IMR-90 (cell line): ENCODE data around the gene PLXNC1. TPM values are rescaled to one million over a fixed set of nuclear protein-coding genes. Genes with fewer than 3 reads are reported as not detected.

Source experiments
- ATAC-seq: fragments of 200-7000 bp; cut with Tn5 transposase; 2 replicates; pipeline ENCODE4 v1.9.1; 2020; ENCODE audit warnings: low read depth, mild to moderate bottlenecking, moderate library complexity
- BruUV-seq: library from RNA; stranded (reverse); fragments of 400-500 nt; replicated peaks from 2 replicates; lab custom pipeline; 2021; lab: Mats Ljungman, UMichigan
- CTCF ChIA-PET: fragments of 300-600 bp; formaldehyde crosslinking; extraction: SDS; loops from one replicate; lab custom pipeline; 2021; ENCODE audit warnings: antibody characterized with exemption; lab: Yijun Ruan, JAX
- POLR2A ChIA-PET: fragments of 300-600 bp; sonication (Branson Sonifier 250); formaldehyde crosslinking; loops from one replicate; lab custom pipeline; 2022; ENCODE audit warnings: antibody characterized with exemption; ENCODE audit not compliant: unreplicated experiment; lab: Charles Lee
- DNase-seq: peaks from one replicate; pipeline ENCODE4 v3.0.0; 2013
- H2AFZ ChIP-seq: replicated peaks from 2 replicates; pipeline ENCODE3; 2013; ENCODE audit warnings: low read length, mild to moderate bottlenecking; ENCODE audit not compliant: poor library complexity
- H2AK5ac ChIP-seq: 2 replicates; pipeline ENCODE4 v1.6.1; 2013; ENCODE audit warnings: low read depth, low read length, inconsistent platforms
- H2AK9ac ChIP-seq: replicated peaks from 2 replicates; pipeline ENCODE3; 2013; ENCODE audit warnings: mild to moderate bottlenecking, low read depth, low read length, moderate library complexity; ENCODE audit not compliant: poor library complexity
- H2BK120ac ChIP-seq: 2 replicates; pipeline ENCODE4 v1.6.1; 2013; ENCODE audit warnings: low read depth, low read length, inconsistent platforms
- H2BK15ac ChIP-seq: 3 replicates; pipeline ENCODE4 v1.6.1; 2013; ENCODE audit warnings: low read depth, low read length, inconsistent platforms
- H2BK20ac ChIP-seq: 2 replicates; pipeline ENCODE4 v1.6.1; 2013; ENCODE audit warnings: low read depth, mild to moderate bottlenecking, inconsistent platforms, low read length, moderate library complexity
- H2BK5ac ChIP-seq: 2 replicates; pipeline ENCODE4 v1.6.1; 2013; ENCODE audit warnings: mild to moderate bottlenecking, low read depth, low read length, inconsistent platforms; ENCODE audit not compliant: poor library complexity, severe bottlenecking
- H3K14ac ChIP-seq: replicated peaks from 2 replicates; pipeline ENCODE4 v1.6.1; 2013; ENCODE audit warnings: low read depth, low read length, inconsistent platforms
- H3K18ac ChIP-seq: 2 replicates; pipeline ENCODE4 v1.6.1; 2013; ENCODE audit warnings: low read depth, low read length, control low read depth
- H3K23ac ChIP-seq: 2 replicates; pipeline ENCODE4 v1.6.1; 2013; ENCODE audit warnings: low read depth, low read length, inconsistent platforms
- H3K27ac ChIP-seq: 2 replicates; pipeline ENCODE4 v1.5.1; 2013; ENCODE audit warnings: mild to moderate bottlenecking, control low read depth, low read length; ENCODE audit not compliant: insufficient read depth
- H3K27me3 ChIP-seq: 2 replicates; pipeline ENCODE4 v1.6.1; 2013; ENCODE audit warnings: low read length; ENCODE audit not compliant: control insufficient read depth, insufficient read depth
- H3K36me3 ChIP-seq: 2 replicates; pipeline ENCODE4 v1.6.1; 2013; ENCODE audit warnings: low read length, mixed read lengths; ENCODE audit not compliant: control insufficient read depth, insufficient read depth
- H3K4ac ChIP-seq: 2 replicates; pipeline ENCODE4 v1.6.1; 2013; ENCODE audit warnings: low read depth, low read length, inconsistent platforms
- H3K4me1 ChIP-seq: 2 replicates; pipeline ENCODE4 v1.6.1; 2013; ENCODE audit warnings: low read length, mixed read lengths; ENCODE audit not compliant: control insufficient read depth, insufficient read depth
- H3K4me2 ChIP-seq: 2 replicates; pipeline ENCODE4 v1.6.1; 2013; ENCODE audit warnings: low read depth, mild to moderate bottlenecking, control low read depth, low read length, moderate library complexity
- H3K4me3 ChIP-seq: 2 replicates; pipeline ENCODE4 v1.5.1; 2013; ENCODE audit warnings: low read depth, mild to moderate bottlenecking, control low read depth, low read length, moderate library complexity; ENCODE audit not compliant: insufficient read depth
- H3K56ac ChIP-seq: 2 replicates; pipeline ENCODE4 v1.6.1; 2013; ENCODE audit warnings: low read length, inconsistent platforms; ENCODE audit not compliant: insufficient read depth; ENCODE audit errors: extremely low read depth
- H3K79me1 ChIP-seq, 2 experiments: 2 replicates each; pipeline ENCODE4 v1.6.1; 2013; ENCODE audit warnings: low read length in 2 of 2, inconsistent platforms in 1 of 2, low read depth in 1 of 2
- H3K9ac ChIP-seq: 2 replicates; pipeline ENCODE4 v1.6.1; 2013; ENCODE audit warnings: low read depth, low read length, control low read depth
- H3K9me1 ChIP-seq: 2 replicates; pipeline ENCODE4 v1.6.1; 2013; ENCODE audit warnings: low read length, inconsistent platforms; ENCODE audit not compliant: insufficient read depth
- H3K9me3 ChIP-seq: 2 replicates; pipeline ENCODE4 v1.6.1; 2013; ENCODE audit warnings: low read length; ENCODE audit not compliant: control insufficient read depth, insufficient read depth
- H4K20me1 ChIP-seq: 2 replicates; pipeline ENCODE4 v1.6.1; 2013; ENCODE audit warnings: low read length, inconsistent platforms; ENCODE audit not compliant: insufficient read depth
- H4K5ac ChIP-seq: 2 replicates; pipeline ENCODE4 v1.6.1; 2013; ENCODE audit warnings: mild to moderate bottlenecking, low read depth, low read length, control low read depth
- H4K8ac ChIP-seq, 2 experiments: 2 replicates each; pipeline ENCODE4 v1.6.1; 2013; ENCODE audit warnings: low read depth in 2 of 2, low read length in 2 of 2, control low read depth in 1 of 2, inconsistent platforms in 1 of 2
- H4K91ac ChIP-seq: 2 replicates; pipeline ENCODE4 v1.6.1; 2013; ENCODE audit warnings: low read depth, low read length, inconsistent platforms; ENCODE audit not compliant: insufficient read depth
- CHD1 ChIP-seq: IDR thresholded peaks from 2 replicates; pipeline ENCODE4 v1.6.1; 2012; ENCODE audit warnings: low read depth, low read length, improper control_type of control experiment
- ELK1 ChIP-seq: fragments of 150-350 bp; IDR thresholded peaks from 2 replicates; pipeline ENCODE4 v1.6.1; 2016; ENCODE audit warnings: low read depth, mild to moderate bottlenecking, low read length, moderate library complexity, borderline replicate concordance
- MXI1 ChIP-seq: IDR thresholded peaks from 2 replicates; pipeline ENCODE4 v1.6.1; 2012; ENCODE audit warnings: low read depth, mild to moderate bottlenecking, low read length, moderate library complexity, borderline replicate concordance
- POLR2A ChIP-seq: IDR thresholded peaks from 2 replicates; pipeline ENCODE4 v1.6.1; 2012; ENCODE audit warnings: mild to moderate bottlenecking, low read depth, low read length
- RCOR1 ChIP-seq: IDR thresholded peaks from 2 replicates; pipeline ENCODE4 v1.6.1; 2012; ENCODE audit warnings: mild to moderate bottlenecking, low read length, improper control_type of control experiment; ENCODE audit not compliant: insufficient replicate concordance
- RFX5 ChIP-seq: IDR thresholded peaks from 2 replicates; pipeline ENCODE4 v1.8.0; 2012; ENCODE audit warnings: low read depth, mild to moderate bottlenecking, low read length, moderate library complexity
- SMC3 ChIP-seq: fragments of 150-350 bp; IDR thresholded peaks from 2 replicates; pipeline ENCODE4 v1.6.1; 2016; ENCODE audit warnings: low read depth, mild to moderate bottlenecking, antibody characterized with exemption, low read length, moderate library complexity
- USF2 ChIP-seq: fragments of 150-350 bp; IDR thresholded peaks from 2 replicates; pipeline ENCODE4 v1.6.1; 2017; ENCODE audit warnings: mild to moderate bottlenecking, antibody characterized with exemption, low read length, low read depth
- WGBS, 2 experiments: methylation state at CpG; one replicate each; pipeline versions ENCODE4 v1.1.5 to v1.1.7; 2013; ENCODE audit warnings: missing lambda C conversion rate in 2 of 2; ENCODE audit not compliant: insufficient read length in 1 of 2; ENCODE audit errors: extremely low coverage in 2 of 2; 5-methylcytosine and 5-hydroxymethylcytosine counted together
- dilution Hi-C: fragments of 300-500 bp; cut with HindIII; formaldehyde crosslinking; loops from one replicate; pipeline ENCODE4 v1.14.3; 2018; ENCODE audit warnings: low sequenced_read_pairs; ENCODE audit not compliant: unreplicated experiment
- in situ Hi-C: fragments of 300-500 bp; cut with MboI; formaldehyde crosslinking; loops from 3 replicates; pipeline ENCODE4 v1.14.3; 2019; ENCODE audit warnings: low sequenced_read_pairs, inconsistent platforms, mixed read lengths
- intact Hi-C: fragments of 100-400 bp; cut with micrococcal nuclease; formaldehyde crosslinking; loops from 2 replicates; pipeline ENCODE4 v1.10.0; 2022
- polyA plus RNA-seq, 3 experiments: library from polyadenylated mRNA; depleted of rRNA; stranded (reverse); fragments of >200 nt; gene quantifications; 2 replicates each; pipeline ENCODE4 v1.2.3, GENCODE V29; 2012; ENCODE audit warnings: low replicate concordance in 1 of 3
- total RNA-seq: library from RNA; depleted of rRNA; stranded (reverse); fragments of >200 nt; gene quantifications from 2 replicates; pipeline ENCODE4 v1.2.3, GENCODE V29; 2012

The PLXNC1 gene
- total and polyA plus RNA-seq, 2 of the 4 experiments (the other 2 are of a cell fraction) = 1.0 to 1.6 TPM

- no peaks in the 10 kb centered on the region for H3K79me1 ChIP-seq
- TF ChIP-seq SMC3 = no peak
- TF ChIP-seq RCOR1 = no peak
- TF ChIP-seq POLR2A = no peak
- no peak for TF ChIP-seq USF2
- no peak for TF ChIP-seq MXI1
- no peak for TF ChIP-seq ELK1
- no peak for TF ChIP-seq RFX5
- TF ChIP-seq CHD1 = no peak
- in situ Hi-C loops = no loop called here
- no peak overlapping the region for H3K56ac ChIP-seq
- no peak overlapping the region for H3K18ac ChIP-seq
- no peak overlapping the region for H3K27ac ChIP-seq
- H3K4me1 ChIP-seq = no peaks in the 10 kb centered on the region
- no peak overlapping the region for H2AK9ac ChIP-seq
- no peak overlapping the region for H3K23ac ChIP-seq
- dilution Hi-C loops = no loop called here
- DNase-seq (no peak), ATAC-seq (no peak)
- no peak overlapping the region for H4K8ac ChIP-seq
- no peak overlapping the region for H3K9ac ChIP-seq
- H2BK20ac ChIP-seq = no peak overlapping the region
- no peak overlapping the region for H4K91ac ChIP-seq
- H3K27me3 ChIP-seq = peaks cover 8% of the 10 kb centered on the region
- intact Hi-C loops = no loop called here
- H3K9me1 ChIP-seq = no peaks in the 10 kb centered on the region
- peaks cover 2% of the 10 kb centered on the region; the same call in 1 of the 2 replicates for H3K9me3 ChIP-seq
- no peak overlapping the region for H2BK5ac ChIP-seq
- no peak overlapping the region for H3K14ac ChIP-seq
- H2AK5ac ChIP-seq = no peak overlapping the region
- ChIA-PET POLR2A (no interaction called here), CTCF (no interaction called here)
- 50% methylated on average over 2 of the region's 9 CpGs; no CpG with 5 or more reads in 1 of the 2 experiments for WGBS, 2 experiments
- H2BK15ac ChIP-seq = no peak overlapping the region
- no peaks in the 10 kb centered on the region for H4K20me1 ChIP-seq
- H3K4ac ChIP-seq = no peak overlapping the region
- H3K4me2 ChIP-seq = no peak overlapping the region
- no peak overlapping the region for H4K5ac ChIP-seq
- H2AFZ ChIP-seq = no peak overlapping the region
- no peaks in the 10 kb centered on the region for H3K36me3 ChIP-seq
- no TSS peak for BruUV-seq
- H3K4me3 ChIP-seq = no peak overlapping the region
- H2BK120ac ChIP-seq = no peak overlapping the region
These were observed 50.5 kb downstream of the PLXNC1 start for GRCh38 chr12:94198872-94199271.
